ENCODE results near the gene ADRB1.

Gene ADRB1

DNA sequence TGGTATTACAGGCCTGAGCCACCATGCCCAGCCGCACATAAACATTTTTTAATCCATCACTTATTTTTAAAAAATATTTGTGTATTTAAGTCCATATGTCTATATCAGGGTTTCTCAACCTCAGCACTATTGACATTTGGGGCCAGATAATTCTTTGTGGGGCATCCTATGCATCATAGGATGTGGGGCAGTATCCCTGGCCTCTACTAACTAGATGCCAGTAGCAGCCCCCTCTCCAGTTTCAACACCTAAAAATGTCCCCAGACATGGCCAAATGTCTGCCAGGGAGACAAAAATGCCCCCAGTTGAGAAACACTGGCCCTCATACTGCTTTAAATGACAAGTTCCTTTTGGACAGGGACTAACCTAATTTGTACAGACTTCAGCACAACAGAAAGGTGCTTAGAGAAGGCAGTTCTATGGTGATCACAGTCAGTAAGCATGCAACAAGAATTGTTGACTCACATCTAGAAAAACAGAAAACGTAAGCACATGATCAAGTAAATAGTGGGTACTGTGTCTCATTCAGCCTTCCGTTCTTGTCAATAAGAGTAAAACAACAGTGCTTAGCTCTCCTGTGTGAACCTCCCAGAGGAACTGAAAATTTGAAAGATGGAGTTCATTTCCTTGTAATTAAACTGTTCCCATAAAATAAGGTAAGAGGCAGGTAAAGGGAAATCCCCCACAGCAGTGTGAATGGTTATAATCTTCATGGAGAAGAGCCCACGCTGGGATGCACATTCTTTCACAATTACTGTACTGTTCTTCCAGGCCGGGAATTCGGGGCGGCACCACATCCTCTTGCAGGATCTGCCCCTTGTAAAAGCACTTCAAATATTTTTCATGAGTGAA, 17.3 kb upstream of the ADRB1 start:
- peak; percentile 27 for DNase-seq (ENCODE audit: low read depth, low spot score)

GRCh38 chr10:114027041-114027394, 16.6 kb upstream of the ADRB1 start:
- no peak for DNase-seq (ENCODE audit: low read depth, low spot score)

DNA sequence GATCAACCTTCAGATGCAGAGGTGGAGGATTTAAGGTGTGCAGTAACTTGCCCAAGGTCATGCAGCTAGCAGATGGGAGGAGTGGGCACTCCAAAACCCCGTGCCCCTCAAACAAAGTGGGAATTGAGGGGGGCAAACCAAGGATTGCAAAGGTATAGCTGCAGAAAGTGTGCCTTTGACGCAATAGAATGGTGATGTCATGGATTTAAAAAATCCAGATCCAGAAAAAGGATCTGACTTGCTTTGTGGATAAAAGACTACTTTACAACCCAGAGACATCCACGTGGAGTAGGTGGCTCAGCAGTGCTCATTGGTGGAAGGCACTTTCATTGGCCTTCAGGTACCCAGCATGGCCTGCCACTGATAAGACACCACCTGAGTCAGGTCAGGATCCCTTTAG, 15.7 kb upstream of the ADRB1 start:
- no peak for DNase-seq (ENCODE audit: low read depth, low spot score)

- DNase-seq (ENCODE audit: low read depth, low spot score), result no peak
Observed at GRCh38 chr10:114028425-114028824, 15.2 kb upstream of the ADRB1 start.

DNA sequence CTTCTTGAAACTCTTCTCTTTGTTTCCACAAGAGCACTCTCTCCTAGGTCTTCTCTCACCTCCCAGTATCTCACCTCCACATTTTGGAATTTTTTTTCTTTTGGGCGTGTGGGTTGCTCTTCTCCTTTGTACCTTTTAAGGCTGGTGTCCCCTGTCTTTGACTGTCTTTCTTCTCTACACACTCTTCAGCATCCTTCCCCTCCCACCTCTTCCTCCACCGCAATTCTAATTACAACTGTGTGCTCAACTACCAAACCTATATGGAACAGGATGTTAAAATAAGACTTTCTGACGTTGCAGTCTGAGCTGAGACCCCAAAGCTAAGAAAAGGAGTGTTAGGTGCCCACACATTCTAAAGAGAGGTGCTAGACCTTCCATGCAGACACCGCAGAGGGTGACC, 14.0 kb upstream of the ADRB1 start:
- no peak for DNase-seq (ENCODE audit: low read depth, low spot score)

DNA sequence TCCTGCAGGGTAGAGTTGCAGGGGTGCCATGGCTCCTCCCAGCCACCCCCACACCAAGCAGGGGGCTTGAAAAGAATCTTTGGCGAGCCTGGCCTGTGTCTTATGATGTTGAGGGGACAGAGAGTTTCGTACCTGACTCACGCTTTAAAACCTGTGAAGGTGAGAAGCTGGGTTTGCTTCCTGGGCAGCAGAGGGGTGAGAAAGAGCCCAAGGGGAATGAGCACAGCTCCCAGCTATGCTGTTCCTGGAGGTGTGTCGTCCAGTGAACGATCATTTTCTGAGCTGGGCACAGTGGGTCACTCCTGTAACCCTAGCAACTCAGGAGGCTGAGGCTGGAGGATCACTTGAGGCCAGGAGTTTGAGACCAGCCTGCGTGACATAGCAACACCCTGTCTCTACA, 13.5 kb upstream of the ADRB1 start:
- DNase-seq (ENCODE audit: low read depth, low spot score), result no peak

GRCh38 chr10:114031073-114031972, 12.3 kb upstream of the ADRB1 start:
- no peak for DNase-seq (ENCODE audit: low read depth, low spot score)

- DNase-seq (ENCODE audit: low read depth, low spot score), result no peak
Observed at GRCh38 chr10:114033566-114033965, 10.1 kb upstream of the ADRB1 start.

GRCh38 chr10:114034923-114035645, 8.6 kb upstream of the ADRB1 start:
- no peak for DNase-seq (ENCODE audit: low read depth, low spot score)

DNA sequence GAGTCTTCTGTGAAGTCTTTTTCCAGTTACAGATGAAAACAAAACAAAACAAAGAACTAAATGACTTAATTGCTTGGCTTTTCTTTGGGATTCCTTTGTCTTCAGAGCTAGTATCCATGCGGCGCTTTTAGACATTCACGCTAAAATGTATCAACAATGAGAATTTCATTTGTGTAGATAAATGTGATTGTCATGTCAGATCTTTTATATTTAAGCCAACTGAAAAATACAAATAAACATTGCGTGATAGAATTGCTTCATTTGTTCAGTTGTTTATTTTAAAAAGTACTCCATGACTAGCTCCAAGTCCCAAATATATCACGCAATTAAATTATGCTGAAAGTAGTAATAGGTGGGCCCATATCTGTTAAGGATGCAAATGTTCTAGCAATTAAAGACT, 7.9 kb upstream of the ADRB1 start:
- no peak for DNase-seq (ENCODE audit: low read depth, low spot score)

DNA sequence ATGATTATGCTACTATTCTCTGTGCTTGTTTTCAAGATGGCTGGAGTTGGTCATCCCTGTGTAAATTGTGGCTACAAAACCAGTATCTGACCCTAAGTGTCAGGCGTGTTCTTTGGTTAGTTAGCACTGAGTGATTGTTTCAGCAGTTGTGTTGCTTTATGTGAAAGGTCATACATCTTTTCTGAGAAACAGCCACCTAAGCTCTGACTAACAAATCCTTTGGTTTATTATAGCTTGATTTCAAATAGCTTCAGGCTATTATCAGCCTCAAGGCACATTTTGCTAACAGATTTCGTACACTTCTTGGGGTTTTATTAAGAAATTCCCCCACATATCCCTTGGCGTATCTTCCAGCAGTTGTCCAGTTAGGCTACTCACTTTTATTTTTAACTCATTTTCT, 4.8 kb upstream of the ADRB1 start:
- DNase-seq (ENCODE audit: low read depth, low spot score), result no peak

DNA sequence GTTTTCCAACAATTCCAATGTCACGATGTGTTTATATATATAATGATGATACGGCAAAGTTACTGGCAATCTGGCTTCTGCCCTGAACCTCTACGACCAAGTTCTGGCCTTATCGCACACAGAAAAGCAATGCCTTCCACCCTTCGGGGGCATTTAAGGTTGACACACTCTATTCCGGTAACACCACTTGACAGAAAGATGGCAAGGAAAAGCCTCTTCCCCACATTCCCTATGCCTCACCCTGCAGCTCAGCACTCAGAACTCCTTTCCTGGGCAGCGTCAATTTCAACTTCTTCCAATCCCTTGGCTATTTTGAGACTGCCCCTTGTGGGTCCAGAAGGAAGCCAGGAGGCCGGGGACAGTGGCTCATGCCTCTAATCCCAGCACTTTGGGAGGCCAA, 2.5 kb upstream of the ADRB1 start:
- no peak for DNase-seq (ENCODE audit: low read depth, low spot score)

DNA sequence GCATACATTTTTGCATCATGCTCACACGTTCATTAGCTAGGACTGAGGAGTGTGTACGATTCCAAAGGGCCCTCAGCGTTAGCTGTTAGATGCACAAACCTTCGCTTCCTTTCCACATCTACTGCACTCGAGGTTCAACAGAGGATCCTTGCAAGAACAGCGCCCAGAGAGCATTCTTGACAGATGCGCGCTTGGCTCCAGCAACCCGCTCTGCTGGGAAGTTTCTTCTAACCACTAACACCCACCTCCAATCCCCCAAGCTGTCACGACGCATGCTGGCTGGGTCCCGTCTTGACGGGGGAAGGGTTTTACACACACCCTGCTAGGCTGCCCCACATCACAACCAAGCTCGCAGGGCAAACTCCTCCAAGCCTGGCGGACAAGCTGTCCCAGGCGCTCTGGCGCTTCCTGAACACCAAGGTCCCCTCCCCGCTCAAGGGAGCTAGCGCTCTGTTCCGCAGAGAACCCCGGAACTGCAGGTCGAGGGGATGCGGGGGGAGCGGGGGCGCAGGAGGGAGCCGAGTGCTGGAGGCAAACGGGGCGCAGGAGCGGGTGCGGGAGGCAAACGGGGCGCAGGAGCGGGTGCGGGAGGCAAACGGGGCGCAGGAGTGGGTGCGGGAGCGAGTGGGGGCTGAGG, 653 bp upstream of the ADRB1 start:
- peak; percentile 47 for DNase-seq (ENCODE audit: low read depth, low spot score)

DNA sequence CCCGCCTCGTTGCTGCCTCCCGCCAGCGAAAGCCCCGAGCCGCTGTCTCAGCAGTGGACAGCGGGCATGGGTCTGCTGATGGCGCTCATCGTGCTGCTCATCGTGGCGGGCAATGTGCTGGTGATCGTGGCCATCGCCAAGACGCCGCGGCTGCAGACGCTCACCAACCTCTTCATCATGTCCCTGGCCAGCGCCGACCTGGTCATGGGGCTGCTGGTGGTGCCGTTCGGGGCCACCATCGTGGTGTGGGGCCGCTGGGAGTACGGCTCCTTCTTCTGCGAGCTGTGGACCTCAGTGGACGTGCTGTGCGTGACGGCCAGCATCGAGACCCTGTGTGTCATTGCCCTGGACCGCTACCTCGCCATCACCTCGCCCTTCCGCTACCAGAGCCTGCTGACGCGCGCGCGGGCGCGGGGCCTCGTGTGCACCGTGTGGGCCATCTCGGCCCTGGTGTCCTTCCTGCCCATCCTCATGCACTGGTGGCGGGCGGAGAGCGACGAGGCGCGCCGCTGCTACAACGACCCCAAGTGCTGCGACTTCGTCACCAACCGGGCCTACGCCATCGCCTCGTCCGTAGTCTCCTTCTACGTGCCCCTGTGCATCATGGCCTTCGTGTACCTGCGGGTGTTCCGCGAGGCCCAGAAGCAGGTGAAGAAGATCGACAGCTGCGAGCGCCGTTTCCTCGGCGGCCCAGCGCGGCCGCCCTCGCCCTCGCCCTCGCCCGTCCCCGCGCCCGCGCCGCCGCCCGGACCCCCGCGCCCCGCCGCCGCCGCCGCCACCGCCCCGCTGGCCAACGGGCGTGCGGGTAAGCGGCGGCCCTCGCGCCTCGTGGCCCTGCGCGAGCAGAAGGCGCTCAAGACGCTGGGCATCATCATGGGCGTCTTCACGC, 825 bp downstream of the ADRB1 start:
- DNase-seq (ENCODE audit: low read depth, low spot score), result peak; percentile 35

GRCh38 chr10:114045136-114046086, 1.7 kb downstream of the ADRB1 start:
- peak; percentile 42 for DNase-seq (ENCODE audit: low read depth, low spot score)

DNA sequence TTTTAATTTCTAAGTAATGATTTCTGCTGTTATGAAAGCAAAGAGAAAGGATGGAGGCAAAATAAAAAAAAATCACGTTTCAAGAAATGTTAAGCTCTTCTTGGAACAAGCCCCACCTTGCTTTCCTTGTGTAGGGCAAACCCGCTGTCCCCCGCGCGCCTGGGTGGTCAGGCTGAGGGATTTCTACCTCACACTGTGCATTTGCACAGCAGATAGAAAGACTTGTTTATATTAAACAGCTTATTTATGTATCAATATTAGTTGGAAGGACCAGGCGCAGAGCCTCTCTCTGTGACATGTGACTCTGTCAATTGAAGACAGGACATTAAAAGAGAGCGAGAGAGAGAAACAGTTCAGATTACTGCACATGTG, 2.4 kb downstream of the ADRB1 start:
- DNase-seq (ENCODE audit: low read depth, low spot score), result no peak

GRCh38 chr10:114048472-114048871, 4.8 kb downstream of the ADRB1 start:
- DNase-seq (ENCODE audit: low read depth, low spot score), result no peak

DNA sequence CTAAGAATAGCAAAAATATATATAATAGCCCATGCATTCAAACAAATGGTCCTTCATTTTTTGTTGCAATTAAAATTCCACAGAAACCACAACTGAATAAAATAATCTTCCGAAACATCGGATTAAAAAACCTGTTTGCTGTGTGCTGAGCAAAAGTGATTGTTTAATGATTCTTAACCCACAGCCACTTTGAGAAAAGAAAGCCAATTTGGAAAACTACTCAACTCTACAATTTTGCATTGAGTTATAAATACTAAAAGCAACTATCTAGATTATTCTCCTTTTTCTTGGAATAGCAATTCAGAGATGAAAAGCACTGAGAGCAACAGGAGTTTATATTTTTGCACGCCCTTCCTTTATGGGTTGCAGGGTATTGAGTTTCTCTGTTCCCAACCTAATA, 8.0 kb downstream of the ADRB1 start:
- no peak for DNase-seq (ENCODE audit: low read depth, low spot score)

GRCh38 chr10:114052255-114052654, 8.6 kb downstream of the ADRB1 start:
- DNase-seq (ENCODE audit: low read depth, low spot score), result no peak

GRCh38 chr10:114053946-114054345, 10.3 kb downstream of the ADRB1 start:
- DNase-seq (ENCODE audit: low read depth, low spot score), result no peak
